GM12892 (cell line): ENCODE results near the gene C1QTNF2.

Experiments
- DNase-seq: peaks from one replicate; pipeline ENCODE4 v3.0.0; 2011; ENCODE audit not compliant: insufficient read length
- FAIRE-seq: peaks from 2 replicates; lab custom pipeline; 2011; peaks lifted over from hg19 to GRCh38; lab: Jason Lieb, UNC
- POLR2A ChIP-seq: IDR thresholded peaks from 2 replicates; pipeline ENCODE4 v1.6.1; 2011; ENCODE audit warnings: low read depth, low read length, control low read depth
- POLR2AphosphoS5 ChIP-seq: IDR thresholded peaks from 2 replicates; pipeline ENCODE4 v1.6.1; 2011; ENCODE audit warnings: low read depth, low read length, control low read depth
- TAF1 ChIP-seq: IDR thresholded peaks from 2 replicates; pipeline ENCODE4 v1.6.1; 2011; ENCODE audit warnings: low read depth, mild to moderate bottlenecking, control low read depth, low read length, borderline replicate concordance

The C1QTNF2 gene

GRCh38 chr5:160367261-160367660 lies 3.2 kb downstream of the C1QTNF2 start:
- TF ChIP-seq POLR2AphosphoS5 (no peak), POLR2A (no peak), TAF1 (no peak)
- FAIRE-seq, result no peak
- DNase-seq, result no peak

DNA sequence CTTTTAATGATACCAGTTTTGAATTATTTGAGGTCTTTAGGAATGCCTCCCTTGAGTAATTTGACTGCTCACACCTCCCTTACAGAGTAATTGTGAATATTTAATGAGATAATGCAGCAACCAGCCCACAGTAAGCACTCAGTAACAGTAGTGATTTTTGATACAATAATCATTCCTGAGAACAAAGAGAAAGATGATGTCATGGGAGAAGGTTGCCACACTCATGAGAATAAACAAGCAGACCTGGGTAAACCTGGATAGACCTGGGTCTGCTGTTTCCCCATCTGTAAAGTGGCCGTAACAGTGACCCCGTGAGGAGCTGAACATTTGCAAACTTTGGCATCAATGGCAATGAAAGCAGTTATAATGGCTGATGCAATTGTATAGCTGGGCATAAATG lies 4.2 kb downstream of the C1QTNF2 start:
- DNase-seq (no peak), FAIRE-seq (no peak)
- no peak for TF ChIP-seq POLR2A
- no peak for TF ChIP-seq POLR2AphosphoS5
- no peak for TF ChIP-seq TAF1

GRCh38 chr5:160363660-160364395 lies 6.6 kb downstream of the C1QTNF2 start:
- TF ChIP-seq POLR2AphosphoS5 (no peak), TAF1 (no peak), POLR2A (no peak)
- DNase-seq (no peak), FAIRE-seq (no peak)

DNA sequence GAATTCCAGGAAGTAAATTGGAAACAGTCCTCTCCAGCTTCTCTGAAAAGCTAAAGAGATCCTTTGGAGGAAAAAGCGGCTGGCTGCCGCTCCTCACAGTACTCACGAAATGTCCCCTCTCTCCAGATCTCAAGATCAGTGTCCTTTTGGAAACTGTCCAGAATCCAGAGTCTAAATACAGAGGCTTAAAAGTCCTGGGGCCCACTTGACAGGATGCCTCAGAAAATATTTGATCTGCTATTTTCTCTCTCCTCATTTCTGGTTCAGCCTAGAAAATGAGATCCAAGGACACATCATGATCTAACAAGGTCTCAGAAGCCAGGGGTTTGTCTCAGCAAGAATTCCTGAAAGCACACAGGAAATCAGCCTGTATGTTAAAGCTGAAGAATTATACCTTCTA lies 7.2 kb downstream of the C1QTNF2 start:
- FAIRE-seq (no peak), DNase-seq (no peak)
- TF ChIP-seq POLR2AphosphoS5 (no peak), TAF1 (no peak), POLR2A (no peak)

DNA sequence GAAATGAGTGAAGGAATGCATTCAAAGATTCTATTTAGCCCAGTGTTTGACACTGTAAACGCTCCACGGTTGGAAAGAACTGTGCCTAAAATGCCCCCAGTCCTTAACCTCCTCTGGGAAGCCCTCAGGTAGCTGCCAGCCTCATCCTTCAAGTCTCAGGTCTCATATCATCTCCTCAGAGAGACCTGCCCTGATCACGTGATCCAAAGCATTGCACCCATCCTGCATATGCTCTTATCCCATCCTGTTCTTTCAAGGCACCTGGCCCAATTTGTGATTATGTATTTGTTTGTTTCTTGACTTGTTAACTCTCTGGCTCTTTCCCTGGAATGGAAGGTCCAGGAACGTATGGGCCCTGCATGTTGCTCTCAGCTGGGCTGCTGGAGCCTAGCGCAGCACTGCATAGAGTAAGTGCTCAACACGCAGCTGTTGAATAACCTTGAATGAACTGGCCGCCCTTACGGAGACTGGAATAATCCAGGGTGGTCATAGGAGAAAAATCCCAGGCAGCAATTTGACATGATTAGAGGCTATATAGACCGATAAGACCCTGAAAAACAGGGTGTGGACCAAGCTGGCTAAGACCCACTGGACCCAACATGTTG lies 8.7 kb downstream of the C1QTNF2 start:
- TF ChIP-seq POLR2A, result no peak
- TF ChIP-seq POLR2AphosphoS5, result no peak
- no peak for TF ChIP-seq TAF1
- no peak for DNase-seq
- no peak for FAIRE-seq

DNA sequence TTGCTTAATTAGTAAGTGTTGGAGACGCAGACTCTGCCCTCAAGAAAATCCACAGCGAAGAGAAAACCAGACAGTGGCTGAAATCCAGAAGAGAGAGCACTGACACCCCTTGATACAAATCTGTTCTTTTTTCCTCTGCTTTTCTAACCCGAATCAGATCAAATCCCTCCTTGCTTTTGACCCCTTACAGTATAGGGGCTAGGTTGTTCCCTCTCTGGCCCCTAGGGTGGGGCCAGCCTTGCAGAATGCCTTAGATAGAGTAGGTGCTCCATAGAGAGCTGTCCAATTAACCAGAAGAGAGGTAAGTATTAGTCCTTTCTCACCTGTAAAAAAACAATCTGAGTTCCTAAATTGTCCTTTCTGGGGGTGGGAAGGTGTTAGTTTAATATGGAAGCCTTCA lies 10.1 kb downstream of the C1QTNF2 start:
- no peak for TF ChIP-seq POLR2AphosphoS5
- TF ChIP-seq TAF1, result no peak
- FAIRE-seq (no peak), DNase-seq (no peak)

- FAIRE-seq (no peak), DNase-seq (no peak)
- TF ChIP-seq POLR2A, result no peak
- no peak for TF ChIP-seq POLR2AphosphoS5
- TF ChIP-seq TAF1, result no peak
Measured at GRCh38 chr5:160359816-160360215, 10.6 kb downstream of the C1QTNF2 start.

GRCh38 chr5:160359242-160359641 lies 11.2 kb downstream of the C1QTNF2 start:
- TF ChIP-seq POLR2AphosphoS5, result no peak
- TF ChIP-seq TAF1, result no peak
- DNase-seq (no peak), FAIRE-seq (no peak)

DNA sequence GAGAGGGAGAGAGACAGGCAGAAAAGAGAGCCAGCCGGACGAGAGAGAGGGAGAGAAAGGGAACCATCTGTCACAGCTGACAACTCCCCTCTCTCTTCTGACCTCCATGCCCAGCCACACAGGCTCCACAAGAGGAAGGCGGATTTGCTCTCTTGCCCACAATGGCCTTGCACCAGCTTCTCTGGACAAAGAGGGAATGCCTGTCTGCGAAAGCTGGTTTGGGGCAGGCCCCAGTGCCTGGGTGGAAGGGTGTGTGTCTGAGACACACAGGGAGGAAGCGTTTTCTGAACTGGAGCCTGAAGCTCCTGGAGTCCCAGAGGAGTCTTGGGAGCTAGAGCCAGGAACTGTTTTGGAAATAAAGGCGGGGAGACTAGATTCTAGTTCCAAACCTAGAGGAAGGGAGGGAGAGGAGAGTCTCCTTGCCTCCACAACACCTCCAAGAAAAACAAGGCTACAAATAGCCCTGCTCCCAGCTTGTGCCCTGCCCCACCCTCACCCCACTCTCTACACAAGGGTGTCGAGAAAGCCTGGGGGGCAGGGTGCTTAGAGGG lies 12.5 kb downstream of the C1QTNF2 start:
- FAIRE-seq (no peak), DNase-seq (no peak)
- no peak for TF ChIP-seq POLR2AphosphoS5
- TF ChIP-seq TAF1, result no peak
- no peak for TF ChIP-seq POLR2A

DNA sequence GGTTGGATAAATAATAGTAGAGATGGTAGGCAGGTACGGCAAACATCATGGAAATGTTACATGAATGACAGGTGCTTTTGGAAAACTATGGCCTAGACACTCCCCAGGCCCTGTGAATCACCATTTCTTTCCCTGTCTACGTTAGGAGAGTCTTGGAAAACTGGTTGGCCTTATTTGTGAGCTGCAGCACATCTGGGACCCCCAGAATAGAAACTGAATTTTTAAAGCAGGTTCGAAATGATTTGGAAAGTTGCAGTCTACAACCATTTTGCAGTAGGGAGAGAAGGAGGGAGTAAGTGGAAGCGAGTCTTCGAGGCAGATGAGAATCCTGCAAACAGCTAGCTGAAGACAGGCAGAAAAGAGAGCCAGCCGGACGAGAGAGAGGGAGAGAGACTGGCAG lies 13.0 kb downstream of the C1QTNF2 start:
- no peak for FAIRE-seq
- DNase-seq, result no peak

GRCh38 chr5:160356550-160357347 lies 13.7 kb downstream of the C1QTNF2 start:
- TF ChIP-seq POLR2AphosphoS5 (no peak), POLR2A (no peak), TAF1 (no peak)
- FAIRE-seq (no peak), DNase-seq (no peak)

More for the DNA sequence above, 13.0 kb downstream of the C1QTNF2 start:
- no peak for TF ChIP-seq TAF1
- TF ChIP-seq POLR2A, result no peak
- TF ChIP-seq POLR2AphosphoS5, result no peak
